PFSK-1 (cell line): ENCODE measurements around the gene DOC2A.

Experiments used
- FOXP2 ChIP-seq: optimal IDR thresholded peaks from 2 replicates; pipeline ENCODE3; 2011; ENCODE audit warnings: borderline replicate concordance, control low read depth, inconsistent platforms; ENCODE audit not compliant: insufficient read depth; ENCODE audit errors: extremely low read length, extremely low read depth
- POLR2AphosphoS5 ChIP-seq: IDR thresholded peaks from 2 replicates; pipeline ENCODE4 v1.6.1; 2012; ENCODE audit warnings: low read depth, mild to moderate bottlenecking, control low read depth, low read length, moderate library complexity
- SIN3A ChIP-seq: IDR thresholded peaks from 2 replicates; pipeline ENCODE4 v1.6.1; 2012; ENCODE audit warnings: mild to moderate bottlenecking, low read length, moderate library complexity, borderline replicate concordance; ENCODE audit not compliant: insufficient read depth
- TAF1 ChIP-seq: IDR thresholded peaks from 2 replicates; pipeline ENCODE4 v1.6.1; 2012; ENCODE audit warnings: low read length, control low read depth, borderline replicate concordance; ENCODE audit not compliant: insufficient read depth
- TF ChIP-seq, protein P1 (sequence below), 2 experiments: IDR thresholded peaks; 2 replicates each; pipeline versions ENCODE4 v1.6.1 to v1.8.0; 2011 to 2012; ENCODE audit warnings: low read depth in 2 of 2, low read length in 2 of 2, control low read depth in 1 of 2, inconsistent platforms in 1 of 2, mild to moderate bottlenecking in 1 of 2, moderate library complexity in 1 of 2; ENCODE audit not compliant: insufficient read depth in 1 of 2

Gene DOC2A

GRCh38 chr16:30005341-30006094 is 5.3 kb downstream of the DOC2A start:
- TF ChIP-seq SIN3A = no peak
- no peak for TF ChIP-seq TAF1
- TF ChIP-seq, protein P1, sequence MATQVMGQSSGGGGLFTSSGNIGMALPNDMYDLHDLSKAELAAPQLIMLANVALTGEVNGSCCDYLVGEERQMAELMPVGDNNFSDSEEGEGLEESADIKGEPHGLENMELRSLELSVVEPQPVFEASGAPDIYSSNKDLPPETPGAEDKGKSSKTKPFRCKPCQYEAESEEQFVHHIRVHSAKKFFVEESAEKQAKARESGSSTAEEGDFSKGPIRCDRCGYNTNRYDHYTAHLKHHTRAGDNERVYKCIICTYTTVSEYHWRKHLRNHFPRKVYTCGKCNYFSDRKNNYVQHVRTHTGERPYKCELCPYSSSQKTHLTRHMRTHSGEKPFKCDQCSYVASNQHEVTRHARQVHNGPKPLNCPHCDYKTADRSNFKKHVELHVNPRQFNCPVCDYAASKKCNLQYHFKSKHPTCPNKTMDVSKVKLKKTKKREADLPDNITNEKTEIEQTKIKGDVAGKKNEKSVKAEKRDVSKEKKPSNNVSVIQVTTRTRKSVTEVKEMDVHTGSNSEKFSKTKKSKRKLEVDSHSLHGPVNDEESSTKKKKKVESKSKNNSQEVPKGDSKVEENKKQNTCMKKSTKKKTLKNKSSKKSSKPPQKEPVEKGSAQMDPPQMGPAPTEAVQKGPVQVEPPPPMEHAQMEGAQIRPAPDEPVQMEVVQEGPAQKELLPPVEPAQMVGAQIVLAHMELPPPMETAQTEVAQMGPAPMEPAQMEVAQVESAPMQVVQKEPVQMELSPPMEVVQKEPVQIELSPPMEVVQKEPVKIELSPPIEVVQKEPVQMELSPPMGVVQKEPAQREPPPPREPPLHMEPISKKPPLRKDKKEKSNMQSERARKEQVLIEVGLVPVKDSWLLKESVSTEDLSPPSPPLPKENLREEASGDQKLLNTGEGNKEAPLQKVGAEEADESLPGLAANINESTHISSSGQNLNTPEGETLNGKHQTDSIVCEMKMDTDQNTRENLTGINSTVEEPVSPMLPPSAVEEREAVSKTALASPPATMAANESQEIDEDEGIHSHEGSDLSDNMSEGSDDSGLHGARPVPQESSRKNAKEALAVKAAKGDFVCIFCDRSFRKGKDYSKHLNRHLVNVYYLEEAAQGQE (IDR thresholded peaks at IDR 0.05; ENCODE audit: insufficient read depth in 1 of 2, low read depth in 2 of 2, low read length in 2 of 2) = no peak
- no peak for TF ChIP-seq POLR2AphosphoS5
- no peak for TF ChIP-seq FOXP2

DNA sequence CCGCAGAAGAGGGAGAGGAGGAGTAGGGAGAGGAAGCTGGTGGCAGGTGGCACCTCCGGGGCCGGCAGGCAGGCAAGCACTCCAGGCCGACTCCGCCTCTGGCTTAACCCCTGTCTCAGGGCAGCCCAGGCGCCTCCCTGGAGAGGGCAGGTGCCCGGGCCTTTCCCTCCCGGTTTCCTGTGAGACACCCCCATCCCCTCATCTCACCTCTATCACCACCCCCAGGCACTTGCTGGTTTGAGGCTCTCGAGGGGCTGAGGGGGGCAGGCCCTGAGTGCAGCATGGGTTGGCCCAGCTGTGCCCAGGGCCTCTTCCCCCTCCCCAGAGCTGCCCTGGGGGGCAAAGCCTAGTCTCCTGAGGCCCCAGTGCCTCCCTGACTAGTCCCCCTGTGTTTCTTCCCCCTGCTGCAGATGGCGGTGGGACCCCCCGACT is 6.0 kb downstream of the DOC2A start:
- TF ChIP-seq TAF1 = no peak
- TF ChIP-seq, protein P1 (IDR thresholded peaks at IDR 0.05; ENCODE audit: insufficient read depth in 1 of 2, low read depth in 2 of 2, low read length in 2 of 2) = no peak
- TF ChIP-seq SIN3A = no peak
- TF ChIP-seq FOXP2 = no peak
- no peak for TF ChIP-seq POLR2AphosphoS5

- TF ChIP-seq SIN3A = no peak
- TF ChIP-seq FOXP2 = no peak
Measured at GRCh38 chr16:30004424-30004776, 6.4 kb downstream of the DOC2A start.

- TF ChIP-seq SIN3A (no peak), POLR2AphosphoS5 (no peak), TAF1 (no peak), FOXP2 (no peak)
- TF ChIP-seq, protein P1 (IDR thresholded peaks at IDR 0.05; ENCODE audit: insufficient read depth in 1 of 2, low read depth in 2 of 2, low read length in 2 of 2) = no peak
Measured at GRCh38 chr16:30003670-30004423, 7.0 kb downstream of the DOC2A start.

GRCh38 chr16:30002614-30003346 is 8.0 kb downstream of the DOC2A start:
- TF ChIP-seq TAF1 = no peak
